ENCODE data around the gene MATN1.

DNA sequence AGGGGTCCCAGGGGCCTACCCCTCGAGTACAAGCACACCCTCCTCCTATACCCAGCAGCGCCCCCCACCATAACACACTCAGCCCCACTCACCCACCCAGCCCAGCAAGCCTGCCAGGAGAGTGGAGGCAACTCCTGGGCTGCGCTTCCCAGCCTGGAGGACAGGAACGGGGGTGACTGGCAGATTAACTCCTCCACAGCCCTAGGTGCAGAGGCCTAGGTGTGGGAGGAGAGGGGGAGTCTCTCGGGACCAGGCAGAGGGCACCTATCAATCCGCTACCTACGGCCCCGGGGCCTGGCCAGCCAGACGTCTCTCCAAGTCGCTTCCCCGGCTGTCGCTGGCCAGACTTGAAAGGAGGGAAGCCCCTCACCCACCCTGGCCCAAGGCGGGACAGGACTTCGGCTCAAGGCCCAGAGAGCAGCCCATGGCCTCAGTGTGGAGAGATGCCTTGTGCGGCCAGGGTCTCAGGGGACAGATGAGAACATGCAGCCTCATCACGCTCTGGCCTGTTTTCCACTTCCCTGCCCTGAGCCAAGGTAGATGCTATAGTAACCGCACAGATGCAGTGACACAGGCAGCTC, 24.9 kb downstream of the MATN1 start:
- TF ChIP-seq, protein P1, sequence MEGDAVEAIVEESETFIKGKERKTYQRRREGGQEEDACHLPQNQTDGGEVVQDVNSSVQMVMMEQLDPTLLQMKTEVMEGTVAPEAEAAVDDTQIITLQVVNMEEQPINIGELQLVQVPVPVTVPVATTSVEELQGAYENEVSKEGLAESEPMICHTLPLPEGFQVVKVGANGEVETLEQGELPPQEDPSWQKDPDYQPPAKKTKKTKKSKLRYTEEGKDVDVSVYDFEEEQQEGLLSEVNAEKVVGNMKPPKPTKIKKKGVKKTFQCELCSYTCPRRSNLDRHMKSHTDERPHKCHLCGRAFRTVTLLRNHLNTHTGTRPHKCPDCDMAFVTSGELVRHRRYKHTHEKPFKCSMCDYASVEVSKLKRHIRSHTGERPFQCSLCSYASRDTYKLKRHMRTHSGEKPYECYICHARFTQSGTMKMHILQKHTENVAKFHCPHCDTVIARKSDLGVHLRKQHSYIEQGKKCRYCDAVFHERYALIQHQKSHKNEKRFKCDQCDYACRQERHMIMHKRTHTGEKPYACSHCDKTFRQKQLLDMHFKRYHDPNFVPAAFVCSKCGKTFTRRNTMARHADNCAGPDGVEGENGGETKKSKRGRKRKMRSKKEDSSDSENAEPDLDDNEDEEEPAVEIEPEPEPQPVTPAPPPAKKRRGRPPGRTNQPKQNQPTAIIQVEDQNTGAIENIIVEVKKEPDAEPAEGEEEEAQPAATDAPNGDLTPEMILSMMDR (optimal IDR thresholded peaks at IDR 0.05 in 1 of 3, IDR thresholded peaks at IDR 0.05 in 1 of 3, conservative IDR thresholded peaks at IDR 0.05 in 1 of 3; ENCODE audit: extremely low read depth in 1 of 3, insufficient read depth in 2 of 3, low read length in 3 of 3) = no peak
- no peak for TF ChIP-seq EZH2 (IDR thresholded peaks at IDR 0.05; ENCODE audit: low read length)

Data from keratinocyte (primary cell).